GM18508 (cell line): Measurements from ENCODE around the gene SLC12A1.

Experiments used
- ATAC-seq: cut with Tn5 transposase; IDR thresholded peaks from one replicate; pipeline ENCODE4 v1.9.1; 2021; ENCODE audit warnings: moderate number of reproducible peaks; ENCODE audit not compliant: insufficient read depth, unreplicated experiment

The SLC12A1 gene

DNA sequence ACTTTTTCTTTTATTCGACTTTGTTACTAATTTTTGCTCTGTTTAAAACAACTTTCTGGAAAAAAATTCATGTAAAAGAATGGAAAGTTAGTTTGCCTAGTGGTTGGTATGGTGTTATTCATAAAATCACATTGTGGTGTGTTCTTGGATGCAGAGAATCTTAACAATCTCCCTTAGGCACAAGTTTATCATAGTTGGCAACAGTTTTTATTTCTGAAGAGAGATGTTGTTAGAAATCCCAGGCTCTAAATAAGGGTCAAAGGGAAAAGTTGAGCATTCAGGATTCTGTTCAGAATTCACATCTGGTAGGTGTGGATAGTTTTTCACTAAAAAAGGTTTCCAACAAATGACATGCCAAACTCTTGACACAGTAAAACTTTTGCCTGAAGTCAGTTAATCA, 131.5 kb downstream of the SLC12A1 start:
- no peak for ATAC-seq

- ATAC-seq, result no peak
Observed at GRCh38 chr15:48340111-48340510, 134.0 kb downstream of the SLC12A1 start.

DNA sequence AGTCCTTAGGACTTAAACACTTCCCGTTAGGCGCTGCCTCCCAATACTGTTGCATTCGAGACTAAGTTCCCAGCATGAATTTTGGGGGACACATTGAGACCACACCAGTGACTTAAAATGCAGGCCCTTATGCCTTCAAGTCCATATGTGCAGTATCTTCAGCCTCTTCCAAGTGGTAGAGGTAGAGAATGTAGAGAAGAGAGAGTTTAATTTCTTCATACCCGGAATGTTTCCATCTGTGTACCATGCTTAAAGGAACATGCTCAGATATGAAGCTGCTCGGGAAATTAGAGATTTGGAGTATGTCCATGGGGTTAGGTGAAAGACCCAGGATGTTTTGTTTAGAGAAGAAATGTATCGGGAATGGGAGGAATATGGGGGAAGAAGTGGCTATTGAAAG, 137.8 kb downstream of the SLC12A1 start:
- no peak for ATAC-seq

DNA sequence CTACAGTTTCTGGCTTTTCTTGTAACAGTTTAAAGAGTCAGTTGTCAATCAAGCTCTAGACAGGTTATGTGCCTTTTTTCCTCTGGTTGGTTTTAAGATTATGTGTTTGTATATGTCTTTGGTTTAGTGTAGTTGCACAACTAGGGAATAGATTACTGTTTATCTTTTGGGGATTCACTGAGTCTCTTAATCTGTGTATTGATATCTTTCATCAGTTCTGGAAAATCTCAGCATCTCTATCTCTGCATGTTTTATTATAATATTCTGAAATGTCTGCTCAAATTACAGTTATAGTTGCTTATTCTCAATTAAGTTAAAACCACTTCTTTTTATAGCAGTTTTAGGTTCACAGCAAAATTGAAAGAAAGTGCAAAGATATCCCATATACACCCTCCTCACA, 139.4 kb downstream of the SLC12A1 start:
- ATAC-seq, result no peak

DNA sequence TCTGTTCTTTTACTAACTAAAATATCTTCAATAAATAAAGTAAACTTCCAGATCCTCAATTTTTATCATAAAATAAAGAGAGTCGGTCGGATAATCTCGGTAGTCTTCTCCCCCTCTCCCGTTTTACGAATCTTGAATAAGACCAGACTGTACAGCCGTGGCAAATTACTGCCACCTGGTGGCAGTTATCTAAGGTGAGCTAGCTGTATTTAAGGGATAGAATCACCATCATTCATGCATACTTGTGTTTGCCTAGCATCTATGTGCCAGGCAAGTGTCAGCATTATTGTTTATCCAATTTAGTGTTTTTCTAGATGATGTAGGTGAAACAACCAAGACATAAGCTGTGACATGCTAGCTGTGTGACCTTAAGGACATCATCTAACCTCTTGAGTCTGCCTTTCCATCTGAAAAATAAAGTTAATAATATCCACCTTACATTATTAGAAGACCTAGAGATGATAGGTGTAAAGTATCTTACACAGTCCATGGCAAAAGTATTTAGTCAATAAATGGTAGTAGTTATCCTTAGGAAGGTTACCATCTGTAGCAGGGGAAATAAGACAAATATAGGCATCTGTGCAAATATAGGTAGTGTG, 146.5 kb downstream of the SLC12A1 start:
- ATAC-seq, result peak; percentile 58
